H9 (cell line): ENCODE data around the gene SCARB2. TPM values are rescaled to one million over a fixed set of nuclear protein-coding genes. Genes with fewer than 3 reads are reported as not detected.

Experiments used
- DNase-seq: peaks from one replicate; pipeline ENCODE4 v3.0.0-alpha.2; 2017
- H2AFZ ChIP-seq: one replicate; pipeline ENCODE4 v1.6.1; 2013; ENCODE audit warnings: mild to moderate bottlenecking, low read length, control low read depth, moderate library complexity
- H2AK5ac ChIP-seq: 2 replicates; pipeline ENCODE4 v1.6.1; 2013; ENCODE audit warnings: low read length, control low read depth, mixed read lengths; ENCODE audit not compliant: insufficient read length
- H2BK120ac ChIP-seq: one replicate; pipeline ENCODE4 v1.6.1; 2013; ENCODE audit warnings: low read depth, mild to moderate bottlenecking, low read length, control low read depth, inconsistent platforms; ENCODE audit not compliant: poor library complexity, severe bottlenecking
- H2BK12ac ChIP-seq: 2 replicates; pipeline ENCODE4 v1.6.1; 2013; ENCODE audit warnings: low read length, control low read depth, mixed read lengths, low read depth; ENCODE audit not compliant: insufficient read length
- H2BK15ac ChIP-seq: 2 replicates; pipeline ENCODE4 v1.6.1; 2013; ENCODE audit warnings: low read depth, low read length, control low read depth
- H2BK20ac ChIP-seq: one replicate; pipeline ENCODE4 v1.6.1; 2013; ENCODE audit warnings: low read depth, mild to moderate bottlenecking, low read length, control low read depth, inconsistent platforms; ENCODE audit not compliant: poor library complexity, severe bottlenecking
- H2BK5ac ChIP-seq: 2 replicates; pipeline ENCODE4 v1.6.1; 2013; ENCODE audit warnings: low read length, control low read depth, mixed read lengths; ENCODE audit not compliant: insufficient read length
- H3K14ac ChIP-seq: 2 replicates; pipeline ENCODE4 v1.6.1; 2013; ENCODE audit warnings: low read length, control low read depth; ENCODE audit not compliant: insufficient read depth
- H3K18ac ChIP-seq: 2 replicates; pipeline ENCODE4 v1.6.1; 2013; ENCODE audit warnings: low read depth, mild to moderate bottlenecking, mixed read lengths, low read length, control low read depth; ENCODE audit not compliant: insufficient read length
- H3K23ac ChIP-seq: 2 replicates; pipeline ENCODE4 v1.6.1; 2013; ENCODE audit warnings: low read length, control low read depth, mixed read lengths, low read depth; ENCODE audit not compliant: insufficient read length
- H3K23me2 ChIP-seq: 2 replicates; pipeline ENCODE4 v1.6.1; 2013; ENCODE audit warnings: low read depth, mild to moderate bottlenecking, mixed read lengths, low read length, control low read depth; ENCODE audit not compliant: insufficient read length, poor library complexity, severe bottlenecking
- H3K27ac ChIP-seq: 2 replicates; pipeline ENCODE4 v1.5.1; 2013; ENCODE audit warnings: low read length, control low read depth, mixed read lengths, low read depth; ENCODE audit not compliant: insufficient read length
- H3K27me3 ChIP-seq: 2 replicates; pipeline ENCODE4 v1.6.1; 2013; ENCODE audit warnings: low read length, control low read depth, inconsistent platforms; ENCODE audit not compliant: insufficient read depth
- H3K4ac ChIP-seq: 2 replicates; pipeline ENCODE4 v1.6.1; 2013; ENCODE audit warnings: low read depth, mild to moderate bottlenecking, control low read depth, inconsistent platforms, low read length, moderate library complexity
- H3K4me1 ChIP-seq: 2 replicates; pipeline ENCODE4 v1.6.1; 2013; ENCODE audit warnings: low read length, control low read depth, inconsistent platforms; ENCODE audit not compliant: insufficient read depth
- H3K4me2 ChIP-seq: 2 replicates; pipeline ENCODE4 v1.6.1; 2013; ENCODE audit warnings: low read length, control low read depth, mixed read lengths; ENCODE audit not compliant: insufficient read length, insufficient read depth
- H3K56ac ChIP-seq: 2 replicates; pipeline ENCODE4 v1.6.1; 2013; ENCODE audit warnings: low read depth, mild to moderate bottlenecking, mixed read lengths, low read length, control low read depth; ENCODE audit not compliant: insufficient read length
- H3K79me1 ChIP-seq: 2 replicates; pipeline ENCODE4 v1.6.1; 2013; ENCODE audit warnings: low read depth, mild to moderate bottlenecking, moderate library complexity, low read length, control low read depth, inconsistent platforms; ENCODE audit not compliant: insufficient read depth, poor library complexity, severe bottlenecking
- H3K79me2 ChIP-seq: 2 replicates; pipeline ENCODE4 v1.6.1; 2013; ENCODE audit warnings: low read length, control low read depth, inconsistent platforms; ENCODE audit not compliant: insufficient read depth
- H3K9ac ChIP-seq: 2 replicates; pipeline ENCODE4 v1.6.1; 2013; ENCODE audit warnings: low read length, control low read depth, mixed read lengths; ENCODE audit not compliant: insufficient read length; ENCODE audit errors: extremely low read depth
- H3K9me3 ChIP-seq: one replicate; pipeline ENCODE4 v1.6.1; 2013; ENCODE audit warnings: low read depth, low read length, inconsistent platforms; ENCODE audit not compliant: control insufficient read depth
- H3T11ph ChIP-seq: one replicate; pipeline ENCODE4 v1.6.1; 2013; ENCODE audit warnings: mild to moderate bottlenecking, low read length, control low read depth, inconsistent platforms
- H4K20me1 ChIP-seq: one replicate; pipeline ENCODE4 v1.6.1; 2013; ENCODE audit not compliant: control insufficient read depth, insufficient read length, insufficient read depth
- H4K5ac ChIP-seq: 2 replicates; pipeline ENCODE4 v1.6.1; 2013; ENCODE audit warnings: low read depth, mild to moderate bottlenecking, mixed read lengths, low read length, control low read depth; ENCODE audit not compliant: insufficient read length
- H4K8ac ChIP-seq: replicated peaks from 2 replicates; pipeline ENCODE4 v1.6.1; 2013; ENCODE audit warnings: low read length, control low read depth, mixed read lengths, low read depth; ENCODE audit not compliant: insufficient read length
- H4K91ac ChIP-seq: 2 replicates; pipeline ENCODE4 v1.6.1; 2013; ENCODE audit warnings: low read depth, mild to moderate bottlenecking, moderate library complexity, mixed read lengths, low read length, control low read depth; ENCODE audit not compliant: insufficient read length
- H3K27ac Mint-ChIP-seq, 3 experiments: 2 replicates in 2 of 3; 3 replicates in 1 of 3; pipeline ENCODE4 v1.8.0; 2020 to 2021; ENCODE audit warnings: mixed read lengths in 3 of 3, mild to moderate bottlenecking in 1 of 3, moderate library complexity in 1 of 3
- H3K27me3 Mint-ChIP-seq: 2 replicates; pipeline ENCODE4 v1.8.0; 2021; ENCODE audit warnings: low read depth, mild to moderate bottlenecking, moderate library complexity, mixed read lengths
- H3K36me3 Mint-ChIP-seq, 3 experiments: 2 replicates in 2 of 3; 3 replicates in 1 of 3; pipeline ENCODE4 v1.8.0; 2020 to 2021; ENCODE audit warnings: low read depth in 3 of 3, mixed read lengths in 3 of 3; ENCODE audit not compliant: insufficient read depth in 1 of 3
- H3K4me1 Mint-ChIP-seq, 2 experiments: 2 replicates each; pipeline ENCODE4 v1.8.0; 2020; ENCODE audit warnings: mixed read lengths in 2 of 2
- H3K4me3 Mint-ChIP-seq, 2 experiments: 2 replicates in 1 of 2; 3 replicates in 1 of 2; pipeline ENCODE4 v1.8.0; 2020 to 2021; ENCODE audit warnings: mild to moderate bottlenecking in 2 of 2, mixed read lengths in 2 of 2, moderate library complexity in 1 of 2
- H3K9me3 Mint-ChIP-seq, 2 experiments: 2 replicates in 1 of 2; 3 replicates in 1 of 2; pipeline ENCODE4 v1.8.0; 2020; ENCODE audit warnings: mild to moderate bottlenecking in 2 of 2, mixed read lengths in 2 of 2, moderate library complexity in 1 of 2
- CTCF ChIP-seq: fragments of 200-600 bp; sonication (generic); conservative IDR thresholded peaks from 3 replicates; pipeline ENCODE4 v1.8.0; 2021; ENCODE audit warnings: antibody characterized with exemption, mild to moderate bottlenecking
- WGBS: extraction: QIAGEN DNeasy Blood & Tissue Kit; methylation state at CpG from one replicate; pipeline ENCODE4 v1.1.7; 2013; ENCODE audit warnings: missing lambda C conversion rate, low lambda C conversion rate, mixed read lengths; ENCODE audit not compliant: insufficient read length; ENCODE audit errors: extremely low coverage; 5-methylcytosine and 5-hydroxymethylcytosine counted together
- total RNA-seq: library from RNA; stranded (reverse); gene quantifications from 2 replicates; pipeline ENCODE4 v1.2.1, GENCODE V29; 2021

The SCARB2 gene
- total RNA-seq, 1 experiment from 2014 or later: 36.4 TPM

DNA sequence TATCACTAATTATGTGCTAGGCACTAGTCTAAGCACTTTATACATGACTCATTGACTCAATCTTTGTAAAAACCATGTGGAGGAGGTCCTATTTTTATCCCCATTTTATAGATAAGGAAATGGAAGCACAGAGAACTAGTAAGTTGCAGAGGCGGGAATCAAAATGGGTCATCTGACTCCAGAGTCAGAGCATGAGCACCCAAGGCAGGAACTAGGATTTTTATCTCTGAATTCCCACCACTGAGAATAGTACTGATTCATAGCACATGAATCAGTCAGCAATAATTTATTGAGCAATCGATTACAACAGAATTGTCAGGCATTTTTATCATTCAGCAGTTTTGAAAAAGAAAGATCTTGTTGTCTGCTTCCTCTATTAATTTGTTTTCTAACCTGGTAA lies 19.3 kb downstream of the SCARB2 start:
- Histone ChIP-seq H3T11ph (no peak overlapping the region), H2AFZ (no peak overlapping the region), H3K56ac (no peak overlapping the region), H3K23ac (no peak overlapping the region), H3K23me2 (no peaks in the 10 kb centered on the region), H3K14ac (no peak overlapping the region), H2AK5ac (no peak overlapping the region), H2BK12ac (no peak overlapping the region), H3K79me1 (peaks cover 7% of the 10 kb centered on the region), H4K8ac (no peak overlapping the region), H4K5ac (no peak overlapping the region), H3K18ac (no peak overlapping the region), H2BK20ac (no peak overlapping the region), H2BK5ac (no peak overlapping the region), H3K79me2 (no peaks in the 10 kb centered on the region; the same call in 1 of the 2 replicates), H2BK120ac (no peak overlapping the region), H3K4ac (no peak overlapping the region), H4K20me1 (no peaks in the 10 kb centered on the region), H3K27me3 (no peaks in the 10 kb centered on the region), H4K91ac (no peak overlapping the region), H3K9ac (no peak overlapping the region), H3K4me2 (no peak overlapping the region), H3K9me3 (peaks cover 5% of the 10 kb centered on the region), H3K4me1 (peaks cover 2% of the 10 kb centered on the region; the same call in 1 of the 2 replicates), H2BK15ac (no peak overlapping the region), H3K27ac (no peak overlapping the region)
- no peak overlapping the region for H3K4me3 Mint-ChIP-seq
- peaks cover 13 to 15% of the 10 kb centered on the region in 2 experiments for H3K4me1 Mint-ChIP-seq
- H3K9me3 Mint-ChIP-seq: peaks cover 8 to 23% of the 10 kb centered on the region in 2 experiments; a peak in 4 of 5 replicates
- TF ChIP-seq CTCF: no peak
- no peak for DNase-seq
- no peaks in the 10 kb centered on the region; the same call in 1 of the 2 replicates for H3K27me3 Mint-ChIP-seq
- no peak overlapping the region; a peak in 1 of 7 replicates for H3K27ac Mint-ChIP-seq
- H3K36me3 Mint-ChIP-seq: peaks cover 42 to 46% (median 46%) of the 10 kb centered on the region in 3 experiments
- no CpG with 5 or more reads among the region's 2 CpGs for WGBS
